ENCODE measurements around the gene PSMD1. TPM values are rescaled to one million over a fixed set of nuclear protein-coding genes. Genes with fewer than 3 reads are reported as not detected.

The PSMD1 gene
- total and polyA plus RNA-seq, 12 donors, result 38.9 to 226 (median 86.3) TPM

DNA sequence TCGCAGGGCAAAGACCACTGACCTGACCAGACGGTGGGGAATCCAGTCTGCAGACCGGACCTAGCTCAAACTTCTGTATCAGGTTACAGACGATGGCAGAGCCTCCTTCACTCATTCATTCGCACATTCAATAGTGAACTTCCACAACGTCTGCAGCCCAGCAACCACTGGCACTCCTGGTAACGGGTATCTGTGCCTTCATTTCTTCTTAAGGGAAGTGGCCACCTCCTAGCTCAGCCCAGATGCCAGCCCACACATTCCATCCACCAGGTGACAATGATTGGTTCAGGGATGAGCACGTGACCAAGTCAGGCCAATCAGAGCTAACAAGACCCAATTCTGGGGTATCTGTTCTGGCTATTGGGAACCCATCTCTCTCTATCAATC lies 125.8 kb downstream of the PSMD1 start:
- peak in 4 of 7 donors; percentile 10 to 61 (median 22) for DNase-seq
- H3K4me3 ChIP-seq, result no peak overlapping the region
- no peaks in the 10 kb centered on the region for H3K36me3 ChIP-seq (replicated peaks in 1 of 2)
- H3K9me3 ChIP-seq (replicated peaks in 1 of 3), result no peaks in the 10 kb centered on the region
- 80 to 88% (median 82%) methylated on average over 7 to 8 of the region's 8 CpGs for WGBS, 4 donors
- no peaks in the 10 kb centered on the region for H3K27me3 ChIP-seq
- TF ChIP-seq, protein P1, sequence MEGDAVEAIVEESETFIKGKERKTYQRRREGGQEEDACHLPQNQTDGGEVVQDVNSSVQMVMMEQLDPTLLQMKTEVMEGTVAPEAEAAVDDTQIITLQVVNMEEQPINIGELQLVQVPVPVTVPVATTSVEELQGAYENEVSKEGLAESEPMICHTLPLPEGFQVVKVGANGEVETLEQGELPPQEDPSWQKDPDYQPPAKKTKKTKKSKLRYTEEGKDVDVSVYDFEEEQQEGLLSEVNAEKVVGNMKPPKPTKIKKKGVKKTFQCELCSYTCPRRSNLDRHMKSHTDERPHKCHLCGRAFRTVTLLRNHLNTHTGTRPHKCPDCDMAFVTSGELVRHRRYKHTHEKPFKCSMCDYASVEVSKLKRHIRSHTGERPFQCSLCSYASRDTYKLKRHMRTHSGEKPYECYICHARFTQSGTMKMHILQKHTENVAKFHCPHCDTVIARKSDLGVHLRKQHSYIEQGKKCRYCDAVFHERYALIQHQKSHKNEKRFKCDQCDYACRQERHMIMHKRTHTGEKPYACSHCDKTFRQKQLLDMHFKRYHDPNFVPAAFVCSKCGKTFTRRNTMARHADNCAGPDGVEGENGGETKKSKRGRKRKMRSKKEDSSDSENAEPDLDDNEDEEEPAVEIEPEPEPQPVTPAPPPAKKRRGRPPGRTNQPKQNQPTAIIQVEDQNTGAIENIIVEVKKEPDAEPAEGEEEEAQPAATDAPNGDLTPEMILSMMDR (IDR thresholded peaks at IDR 0.05), result no peak
- no peak for TF ChIP-seq POLR2A (IDR thresholded peaks at IDR 0.05)
- H3K4me1 ChIP-seq (replicated peaks in 1 of 2), result peaks cover 36 to 67% of the 10 kb centered on the region in 2 donors
- intact Hi-C loops (cut with DNase I), result no loop called here
- peak overlapping the region in 4 of 5 donors; percentile 64 to 92 (median 86) for H3K27ac ChIP-seq

DNA sequence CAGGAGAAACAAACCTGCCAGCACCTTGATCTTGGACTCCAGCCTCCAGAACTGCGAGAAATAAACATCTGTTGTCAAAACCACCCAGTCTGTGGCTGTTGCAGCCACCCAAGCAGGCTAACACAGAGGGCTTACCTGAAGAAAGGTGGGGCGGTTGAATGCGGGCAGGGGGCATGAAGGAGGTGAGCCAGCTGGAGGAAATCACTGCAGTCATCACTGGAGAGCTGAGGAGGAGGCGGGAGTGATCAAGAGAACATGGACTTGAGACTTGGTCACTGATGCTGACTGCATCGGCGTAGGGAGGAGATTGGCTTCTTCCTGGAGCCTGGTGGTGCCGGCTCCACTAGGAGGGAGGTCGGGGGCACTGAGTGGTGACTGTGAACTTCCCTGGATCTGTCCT lies 127.2 kb downstream of the PSMD1 start:
- peak in 3 of 7 donors; percentile 4 to 54 (median 14) for DNase-seq
- 91 to 94% (median 93%) methylated on average over 8 of the region's 8 CpGs for WGBS, 4 donors
- intact Hi-C loops (cut with DNase I), result no loop called here

DNA sequence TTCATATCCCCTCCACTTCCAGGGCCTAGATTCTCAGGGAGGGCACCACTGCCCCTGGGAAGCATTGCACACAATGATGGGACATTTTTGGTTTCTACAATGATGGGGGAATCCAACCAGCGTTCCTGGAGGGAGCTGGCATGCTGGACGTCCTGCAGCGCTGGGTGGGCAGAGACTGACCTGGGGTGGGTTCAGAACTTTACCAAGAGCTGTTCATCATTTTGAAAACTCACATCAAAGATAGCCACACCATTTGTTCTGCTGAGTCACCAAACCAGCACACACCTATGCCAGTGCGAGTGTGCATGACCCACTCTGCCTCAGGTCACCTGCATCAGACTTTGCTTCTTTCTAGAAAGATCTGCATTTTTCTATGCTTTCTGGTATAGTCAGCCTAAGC lies 127.7 kb downstream of the PSMD1 start:
- peaks cover 37 to 77% of the 10 kb centered on the region in 2 donors for H3K4me1 ChIP-seq (replicated peaks in 1 of 2)
- peak in 1 of 7 donors; percentile 3 for DNase-seq
- no peaks in the 10 kb centered on the region for H3K9me3 ChIP-seq (replicated peaks in 1 of 3)
- TF ChIP-seq POLR2A (IDR thresholded peaks at IDR 0.05), result no peak
- TF ChIP-seq, protein P1 (IDR thresholded peaks at IDR 0.05), result no peak
- H3K4me3 ChIP-seq, result no peak overlapping the region
- no peaks in the 10 kb centered on the region for H3K36me3 ChIP-seq (replicated peaks in 1 of 2)
- intact Hi-C loops (cut with DNase I), result no loop called here
- no peaks in the 10 kb centered on the region for H3K27me3 ChIP-seq
- peak overlapping the region in 1 of 5 donors; percentile 94 for H3K27ac ChIP-seq
- 96 to 98% (median 98%) methylated on average over 4 of the region's 4 CpGs for WGBS, 4 donors

More for the DNA sequence above, 127.2 kb downstream of the PSMD1 start:
- Histone ChIP-seq H3K4me1 (replicated peaks in 1 of 2) (peaks cover 36 to 78% of the 10 kb centered on the region in 2 donors), H3K9me3 (replicated peaks in 1 of 3) (no peaks in the 10 kb centered on the region), H3K27me3 (no peaks in the 10 kb centered on the region), H3K4me3 (no peak overlapping the region), H3K36me3 (replicated peaks in 1 of 2) (no peaks in the 10 kb centered on the region), H3K27ac (peak overlapping the region in 1 of 5 donors; percentile 92)
- no peak for TF ChIP-seq POLR2A (IDR thresholded peaks at IDR 0.05)
- TF ChIP-seq, protein P1 (IDR thresholded peaks at IDR 0.05), result no peak

DNA sequence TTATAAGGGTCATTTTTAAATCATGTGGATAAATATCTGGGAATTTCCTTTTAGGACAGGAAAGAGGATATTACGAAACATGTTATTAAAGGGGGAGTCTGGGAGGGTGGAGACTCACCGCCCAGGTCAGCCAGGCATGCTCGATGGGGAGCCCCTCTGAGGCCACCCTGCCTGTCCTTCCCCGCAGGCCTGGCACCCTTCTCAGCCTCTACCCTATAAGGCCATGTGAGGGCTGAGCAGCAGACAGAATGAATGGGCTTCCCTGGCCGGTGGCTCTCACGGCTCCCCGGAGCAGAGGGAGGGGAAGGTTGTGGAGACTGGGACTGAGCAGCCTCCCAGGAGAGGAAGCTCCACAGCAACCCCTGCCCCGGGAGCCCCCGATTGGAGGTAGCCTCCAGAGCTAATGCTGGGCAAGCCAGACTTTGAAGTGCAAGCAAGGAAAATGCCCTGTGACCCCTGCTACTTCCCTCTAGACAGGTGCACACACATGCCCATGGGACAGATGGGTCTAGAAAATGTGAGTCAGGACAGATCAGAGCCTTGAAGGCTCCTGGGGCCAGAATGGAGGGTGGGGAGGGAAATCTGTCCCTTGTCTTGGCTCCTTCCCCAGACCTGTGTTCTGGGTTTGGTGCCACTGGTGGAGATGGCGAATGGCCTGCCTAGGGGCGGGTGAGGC lies 128.5 kb downstream of the PSMD1 start:
- Histone ChIP-seq H3K36me3 (replicated peaks in 1 of 2) (no peaks in the 10 kb centered on the region), H3K4me1 (replicated peaks in 1 of 2) (peaks cover 37 to 77% of the 10 kb centered on the region in 2 donors), H3K27ac (peak overlapping the region in 4 of 5 donors; percentile 14 to 96 (median 65)), H3K9me3 (replicated peaks in 1 of 3) (no peaks in the 10 kb centered on the region), H3K27me3 (no peaks in the 10 kb centered on the region), H3K4me3 (no peak overlapping the region)
- 69 to 74% (median 71%) methylated on average over 6 to 11 of the region's 11 CpGs for WGBS, 4 donors
- TF ChIP-seq POLR2A (IDR thresholded peaks at IDR 0.05), result no peak
- TF ChIP-seq, protein P1 (IDR thresholded peaks at IDR 0.05), result no peak
- peak in 4 of 7 donors; percentile 23 to 53 (median 35) for DNase-seq
- intact Hi-C loops (cut with DNase I), result no loop called here

All from adrenal gland (tissue), 12 donors.